ENCODE results near the gene TP63. TPM values are rescaled to one million over a fixed set of nuclear protein-coding genes. Genes with fewer than 3 reads are reported as not detected.

Gene TP63
- total and polyA plus RNA-seq, 7 donors = under 0.01 to 0.28 (median 0.15) TPM; not detected in 3

GRCh38 chr3:189638276-189639031 lies 7.3 kb downstream of the TP63 start:
- Histone ChIP-seq H3K27me3 (no peaks in the 10 kb centered on the region), H3K4me1 (no peaks in the 10 kb centered on the region), H3K36me3 (no peaks in the 10 kb centered on the region), H3K27ac (no peak overlapping the region), H3K9me3 (no peaks in the 10 kb centered on the region), H3K4me3 (no peak overlapping the region)
- TF ChIP-seq CTCF (IDR thresholded peaks at IDR 0.05) = no peak
- WGBS, 2 donors = 65 to 78% methylated on average over 4 of the region's 4 CpGs
- no peak for DNase-seq
- intact Hi-C loops (cut with DNase I) = no loop called here

- DNase-seq = no peak
- TF ChIP-seq EP300 (IDR thresholded peaks at IDR 0.05) (no peak), CTCF (IDR thresholded peaks at IDR 0.05) (no peak), POLR2AphosphoS5 (IDR thresholded peaks at IDR 0.05) (no peak), POLR2A (IDR thresholded peaks at IDR 0.05) (no peak)
- H3K9me3 ChIP-seq = no peaks in the 10 kb centered on the region
Observed at GRCh38 chr3:189641776-189642175, 10.6 kb downstream of the TP63 start.

GRCh38 chr3:189646853-189647542 lies 15.8 kb downstream of the TP63 start:
- intact Hi-C loops (cut with DNase I) = no loop called here
- H3K4me1 ChIP-seq = no peaks in the 10 kb centered on the region
- TF ChIP-seq POLR2AphosphoS5 (IDR thresholded peaks at IDR 0.05) (no peak), POLR2A (IDR thresholded peaks at IDR 0.05) (no peak), EP300 (IDR thresholded peaks at IDR 0.05) (no peak), CTCF (IDR thresholded peaks at IDR 0.05) (no peak)
- H3K9me3 ChIP-seq = no peaks in the 10 kb centered on the region
- no peaks in the 10 kb centered on the region for H3K36me3 ChIP-seq
- no peaks in the 10 kb centered on the region for H3K27me3 ChIP-seq
- no peak for DNase-seq
- no peak overlapping the region for H3K4me3 ChIP-seq
- no peak overlapping the region for H3K27ac ChIP-seq
- 88 to 90% methylated on average over 8 of the region's 8 CpGs for WGBS, 2 donors

More at GRCh38 chr3:189641776-189642175, 10.6 kb downstream of the TP63 start:
- Histone ChIP-seq H3K4me1 (no peaks in the 10 kb centered on the region), H3K27ac (no peak overlapping the region), H3K36me3 (no peaks in the 10 kb centered on the region), H3K4me3 (no peak overlapping the region), H3K27me3 (no peaks in the 10 kb centered on the region)
- intact Hi-C loops (cut with DNase I) = no loop called here

- WGBS, 2 donors = 79 to 83% methylated on average over 1 of the region's 1 CpG
- no peak for DNase-seq
- Histone ChIP-seq H3K27ac (no peak overlapping the region), H3K4me1 (no peaks in the 10 kb centered on the region), H3K36me3 (no peaks in the 10 kb centered on the region), H3K9me3 (peaks cover 0 to 6% (median 2%) of the 10 kb centered on the region in 4 donors), H3K27me3 (no peaks in the 10 kb centered on the region), H3K4me3 (no peak overlapping the region)
- intact Hi-C loops (cut with DNase I) = no loop called here
- TF ChIP-seq EP300 (IDR thresholded peaks at IDR 0.05) = no peak
Observed at GRCh38 chr3:189652042-189652441, 20.9 kb downstream of the TP63 start.

GRCh38 chr3:189655617-189656016 lies 24.4 kb downstream of the TP63 start:
- no peak overlapping the region for H3K27ac ChIP-seq
- peaks cover 0 to 6% (median 2%) of the 10 kb centered on the region in 4 donors for H3K9me3 ChIP-seq
- no peaks in the 10 kb centered on the region for H3K27me3 ChIP-seq
- H3K36me3 ChIP-seq = no peaks in the 10 kb centered on the region
- intact Hi-C loops (cut with DNase I) = no loop called here
- no peak for DNase-seq
- no peak overlapping the region for H3K4me3 ChIP-seq
- H3K4me1 ChIP-seq = no peaks in the 10 kb centered on the region
- TF ChIP-seq POLR2AphosphoS5 (IDR thresholded peaks at IDR 0.05) (no peak), EP300 (IDR thresholded peaks at IDR 0.05) (no peak), POLR2A (IDR thresholded peaks at IDR 0.05) (no peak), CTCF (IDR thresholded peaks at IDR 0.05) (no peak)

Data from sigmoid colon (tissue), 7 donors.